GM21717 (cell line): ENCODE measurements around the gene BRD8.
"Not testable (repeated sequence)": the region's sequence is repeated elsewhere in the genome, so short reads cannot be mapped to it uniquely, and the experiment has no call there.

Experiments used
- ATAC-seq: cut with Tn5 transposase; IDR thresholded peaks from one replicate; pipeline ENCODE4 v1.9.1; 2021; ENCODE audit warnings: mild to moderate bottlenecking, moderate library complexity; ENCODE audit not compliant: unreplicated experiment

Gene BRD8

GRCh38 chr5:138178516-138179276 lies at the start of gene BRD8, which contains the start of gene KIF20A:
BRD8 (minus strand) TSS chr5:138178630; CDS start chr5:138178614, 16 bp downstream.
KIF20A (plus strand) TSS chr5:138179112; CDS start chr5:138179681, 569 bp downstream.
- ATAC-seq, result peak; percentile 82

DNA sequence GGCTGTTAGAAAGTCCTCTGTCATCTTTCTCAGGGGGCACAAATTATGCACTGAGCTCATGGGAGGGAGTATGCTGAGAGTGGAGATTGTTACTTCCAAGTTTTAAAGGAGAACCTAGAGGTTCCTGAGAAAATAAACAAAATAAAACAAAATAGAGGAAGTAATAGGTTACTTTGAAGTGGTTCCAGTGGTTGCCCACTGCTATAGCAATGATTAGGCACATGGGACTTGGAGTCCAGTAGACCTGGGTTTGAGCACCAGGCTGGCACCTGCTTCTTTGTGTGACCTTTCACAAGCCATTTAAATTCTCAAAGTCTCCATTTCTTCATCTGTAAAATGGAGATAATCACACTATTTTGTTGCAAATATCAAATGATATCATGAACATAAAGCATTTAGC lies 48.5 kb upstream of the BRD8 start:
- no peak for ATAC-seq

DNA sequence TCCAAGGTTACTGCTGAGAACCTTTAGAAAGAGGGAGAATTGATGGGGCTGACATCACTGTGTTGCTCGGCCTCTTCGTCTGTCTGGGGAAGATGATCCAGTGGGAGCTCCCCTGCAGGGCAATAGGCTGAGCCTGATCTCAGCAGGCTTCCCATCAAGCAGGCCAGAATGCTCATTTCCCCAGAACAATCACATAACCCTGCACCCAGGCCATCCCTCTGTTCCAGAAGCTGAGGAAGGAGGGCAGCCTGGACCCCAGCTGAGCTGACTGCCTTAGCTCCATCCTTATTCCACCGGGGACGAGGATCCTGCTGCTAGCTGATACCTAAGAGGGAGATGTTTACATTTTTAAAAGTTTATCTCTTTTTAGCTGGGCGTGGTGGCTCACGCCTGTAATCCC lies 46.3 kb upstream of the BRD8 start:
- no peak for ATAC-seq

DNA sequence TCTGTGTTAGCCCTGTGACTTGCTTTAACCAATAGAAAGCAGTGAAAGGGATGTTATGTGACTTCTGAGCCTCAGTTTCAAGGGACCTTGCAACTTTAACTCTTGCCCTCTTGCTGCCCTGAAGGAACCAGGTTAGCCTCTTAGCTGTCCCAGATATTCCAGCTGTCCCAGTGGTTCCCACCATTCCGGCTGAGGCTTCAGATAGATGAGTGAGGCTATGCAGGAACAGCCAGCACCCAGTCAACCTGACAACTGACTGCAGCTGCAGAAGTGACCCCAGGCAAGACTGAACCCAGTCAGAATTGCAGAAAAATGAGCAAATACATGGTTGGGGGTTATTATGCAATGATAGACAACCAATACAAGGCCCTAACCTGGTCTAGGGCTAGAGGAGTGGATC lies 45.1 kb upstream of the BRD8 start:
- ATAC-seq, result no peak

DNA sequence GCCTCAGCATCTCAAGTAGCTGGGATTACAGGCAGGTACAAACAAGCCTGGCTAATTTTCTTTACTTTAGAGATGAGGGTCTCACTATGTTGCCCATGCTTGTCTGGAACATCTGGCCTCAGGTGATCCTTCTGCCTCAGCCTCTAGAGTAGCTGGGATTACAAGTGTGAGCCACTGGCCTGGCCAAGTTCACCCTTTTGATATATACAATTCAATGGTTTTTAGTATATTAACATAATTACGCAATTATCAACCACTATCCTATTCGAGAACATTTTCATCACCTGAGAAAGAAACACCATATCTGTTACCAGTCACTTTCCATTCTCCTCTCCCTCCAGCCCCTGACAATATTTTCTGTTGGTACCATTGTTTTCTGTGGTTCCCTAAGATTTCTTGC lies 38.4 kb upstream of the BRD8 start:
- no peak for ATAC-seq

- ATAC-seq, result peak; percentile 94
Observed at GRCh38 chr5:138213161-138214029, 35.0 kb upstream of the BRD8 start, which contains the start of gene CDC23. CDC23 (minus strand) TSS chr5:138213323; CDS start chr5:138213312, 11 bp downstream.

DNA sequence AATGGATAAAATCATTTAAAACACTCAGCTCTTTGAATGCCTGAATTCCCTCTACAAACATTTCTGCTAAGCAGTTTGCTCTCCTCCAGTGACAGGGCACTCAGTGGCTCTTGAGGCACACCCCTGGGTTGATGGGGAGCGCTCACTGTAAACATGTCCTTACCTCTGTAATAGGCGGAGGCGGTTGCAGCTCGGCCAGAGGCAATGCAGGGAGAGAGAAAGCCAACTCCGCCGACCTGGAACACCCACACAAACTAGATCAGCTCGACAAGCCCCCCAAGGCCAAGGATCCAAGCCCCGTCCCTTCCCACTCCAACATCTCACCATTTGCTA lies 34.4 kb upstream of the BRD8 start:
- peak; percentile 22 for ATAC-seq

DNA sequence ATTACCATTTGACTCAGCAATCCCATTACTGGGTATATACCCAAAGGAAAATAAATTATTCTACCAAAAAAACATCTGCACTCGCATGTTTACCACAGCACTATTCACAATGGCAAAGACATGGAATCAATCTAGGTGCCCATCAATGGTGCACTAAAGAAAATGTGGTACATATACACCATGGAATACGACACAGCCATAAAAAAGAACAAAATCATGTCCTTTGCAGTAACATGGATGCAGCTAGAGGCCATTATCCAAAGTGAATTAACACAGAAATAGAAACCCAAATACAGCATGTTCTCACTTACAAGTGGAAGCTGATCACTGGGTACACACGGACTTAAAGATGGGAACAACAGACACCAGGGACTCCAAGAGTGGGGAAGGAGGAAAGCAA lies 32.6 kb upstream of the BRD8 start:
- no peak for ATAC-seq

DNA sequence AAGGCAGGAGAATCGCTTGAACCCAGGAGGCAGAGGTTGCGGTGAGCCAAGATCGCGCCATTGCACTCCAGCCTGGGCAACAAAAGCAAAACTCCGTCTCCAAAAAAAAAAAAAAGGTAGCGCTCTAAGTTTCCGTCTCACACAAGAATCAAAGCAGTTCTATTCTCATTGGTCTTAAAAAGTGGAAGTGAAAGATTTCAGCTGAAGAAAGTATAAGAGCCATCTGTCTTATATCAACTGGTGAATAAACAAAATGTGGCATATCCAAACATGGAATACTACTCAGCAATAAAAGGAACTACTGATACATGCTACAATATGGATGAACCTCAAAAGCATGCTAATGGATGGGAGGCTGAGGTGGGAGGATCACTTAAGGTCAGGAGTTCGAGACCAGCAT lies 15.4 kb upstream of the BRD8 start:
- ATAC-seq, result not testable (repeated sequence)

DNA sequence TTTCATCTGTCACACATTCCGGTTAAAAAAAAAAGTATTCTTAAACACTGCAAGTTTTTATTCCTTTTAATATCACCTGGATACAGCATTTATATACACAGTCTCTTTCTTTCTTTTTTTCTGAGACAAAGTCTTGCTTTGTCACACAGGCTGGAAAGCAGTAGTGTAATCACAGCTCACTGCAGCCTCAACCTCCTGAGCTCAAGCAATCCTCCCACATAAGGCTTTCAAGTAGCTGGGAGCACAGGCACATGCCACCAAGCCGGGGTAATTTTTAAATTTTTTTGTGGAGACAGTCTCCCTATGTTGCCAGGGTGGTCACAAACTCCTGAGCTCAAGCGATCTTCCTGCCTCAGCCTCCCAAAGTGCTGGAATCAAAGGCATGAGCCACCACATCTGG lies 14.4 kb upstream of the BRD8 start:
- ATAC-seq, result no peak

DNA sequence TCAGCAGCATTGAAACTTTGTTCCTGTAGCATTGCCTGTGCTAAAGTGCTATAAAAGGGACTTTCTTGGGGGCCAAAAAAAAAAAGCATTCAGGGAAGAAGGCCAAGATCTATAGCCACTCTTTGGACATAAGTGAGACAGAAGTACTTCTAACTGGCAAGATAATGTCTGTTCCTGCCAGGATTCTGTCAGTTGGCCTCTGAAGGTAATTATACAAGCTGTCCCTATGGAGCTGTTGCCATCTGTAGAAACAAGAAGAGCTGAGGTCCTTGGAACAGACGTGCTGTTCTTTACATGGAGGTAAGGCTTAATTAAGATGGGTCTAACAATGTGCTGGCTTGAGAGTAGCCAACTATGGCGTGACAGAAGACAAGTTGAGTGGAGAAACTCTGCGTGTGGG lies 10.2 kb upstream of the BRD8 start:
- ATAC-seq, result no peak

DNA sequence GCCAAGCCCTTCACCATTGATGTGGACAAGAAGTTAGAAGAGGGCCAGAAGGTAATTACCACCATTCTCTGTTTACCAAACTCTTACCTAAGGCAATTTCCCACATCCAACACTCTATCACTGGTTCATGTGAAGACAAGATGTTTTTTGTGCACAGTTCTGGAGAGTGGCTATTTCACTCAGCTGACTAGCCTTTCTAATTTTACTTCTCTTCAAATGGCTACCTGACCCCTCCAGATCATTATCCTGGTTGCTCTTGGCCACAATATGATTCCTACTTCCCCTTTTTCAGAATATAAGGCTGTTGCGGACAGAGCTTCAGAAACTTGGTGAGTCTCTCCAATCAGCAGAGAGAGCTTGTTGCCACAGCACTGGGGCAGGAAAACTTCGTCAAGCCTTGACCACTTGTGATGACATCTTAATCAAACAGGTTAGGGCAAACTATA lies 7.6 kb upstream of the BRD8 start:
- no peak for ATAC-seq

DNA sequence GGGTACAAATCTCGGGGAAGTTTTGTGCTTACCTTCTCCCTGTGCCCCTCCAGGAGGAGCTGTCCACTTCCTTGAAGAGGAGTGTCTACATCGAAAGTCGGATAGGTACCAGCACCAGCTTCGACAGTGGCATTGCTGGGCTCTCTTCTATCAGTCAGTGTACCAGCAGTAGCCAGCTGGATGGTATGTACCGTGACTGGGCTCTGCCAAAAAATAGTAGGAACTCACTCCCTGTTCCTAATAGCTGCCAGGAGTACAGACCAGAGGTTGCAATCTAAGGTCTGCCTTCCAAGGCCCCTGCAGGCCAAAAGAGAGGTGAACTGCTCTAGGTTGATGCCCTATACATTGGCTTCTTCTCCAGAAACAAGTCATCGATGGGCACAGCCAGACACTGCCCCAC lies 4.4 kb upstream of the BRD8 start:
- no peak for ATAC-seq

DNA sequence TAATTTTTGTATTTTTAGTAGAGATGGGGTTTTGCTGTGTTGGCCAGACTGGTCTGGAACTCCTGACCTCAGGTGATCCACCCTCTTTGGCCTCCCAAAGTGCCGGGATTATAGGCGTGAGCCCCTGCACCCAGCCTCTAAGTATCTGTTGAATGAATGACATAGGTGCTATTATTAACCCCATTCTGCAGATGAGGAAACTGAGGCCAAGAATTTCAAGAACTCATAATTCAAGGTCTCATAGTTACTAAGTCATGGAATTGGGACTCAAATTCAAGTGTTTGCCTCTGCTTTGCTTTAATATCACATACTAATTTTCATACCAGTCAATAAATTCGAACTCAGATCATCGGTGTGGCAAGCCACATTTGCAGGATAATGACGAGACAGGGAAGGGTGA lies 2.4 kb upstream of the BRD8 start:
- ATAC-seq, result no peak

DNA sequence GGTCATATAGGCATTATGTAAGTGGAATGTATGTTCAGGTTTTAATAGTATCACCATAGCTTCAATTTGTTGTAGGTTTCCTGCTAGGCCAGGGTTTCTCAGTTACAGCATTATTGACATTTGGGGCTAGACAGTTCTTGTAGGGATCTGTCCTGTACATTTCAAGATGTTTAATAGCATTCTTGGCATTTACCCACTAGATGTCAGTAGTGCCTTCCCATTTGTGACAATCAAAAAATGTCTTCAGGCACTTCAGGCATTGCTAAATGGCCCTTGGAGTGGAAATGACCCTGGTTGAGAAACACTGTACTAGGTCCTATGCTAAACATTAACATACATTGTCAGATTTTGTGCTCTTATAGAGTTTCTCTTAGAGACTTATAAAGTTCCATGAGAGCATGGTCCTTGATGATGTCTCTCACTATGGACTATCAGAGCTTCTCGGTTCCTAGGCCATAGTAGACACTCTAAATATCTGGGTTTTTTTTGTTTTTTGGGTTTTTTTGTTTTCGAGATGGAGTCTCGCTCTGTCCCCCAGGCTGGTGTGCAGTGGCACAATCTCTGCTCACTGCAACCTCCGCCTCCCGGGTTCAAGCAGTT lies 1.9 kb upstream of the BRD8 start:
- ATAC-seq, result no peak

DNA sequence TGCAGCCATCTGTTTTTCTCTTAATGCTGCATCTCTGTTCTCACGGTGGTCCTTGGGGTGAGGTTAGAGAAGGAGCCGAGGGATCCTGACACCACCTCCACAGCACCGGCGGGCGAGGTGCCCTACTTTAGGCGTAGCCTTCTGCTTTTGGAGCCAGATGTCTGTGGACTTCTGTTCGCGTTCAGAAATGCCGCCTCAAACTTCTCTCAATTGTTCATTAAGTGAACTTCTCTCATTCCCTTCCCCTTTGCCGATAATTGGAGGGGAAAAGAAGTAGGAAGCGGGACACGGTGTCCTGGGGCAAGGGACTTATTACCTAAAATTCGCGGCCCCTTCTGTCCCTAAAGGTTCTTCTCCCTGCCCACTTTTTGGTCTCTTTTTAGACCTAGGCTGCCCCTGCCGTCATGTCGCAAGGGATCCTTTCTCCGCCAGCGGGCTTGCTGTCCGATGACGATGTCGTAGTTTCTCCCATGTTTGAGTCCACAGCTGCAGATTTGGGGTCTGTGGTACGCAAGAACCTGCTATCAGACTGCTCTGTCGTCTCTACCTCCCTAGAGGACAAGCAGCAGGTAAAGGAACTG lies 937 bp upstream of the BRD8 start:
- ATAC-seq, result no peak

GRCh38 chr5:138177941-138178515 lies 402 bp downstream of the BRD8 start:
- ATAC-seq, result no peak

DNA sequence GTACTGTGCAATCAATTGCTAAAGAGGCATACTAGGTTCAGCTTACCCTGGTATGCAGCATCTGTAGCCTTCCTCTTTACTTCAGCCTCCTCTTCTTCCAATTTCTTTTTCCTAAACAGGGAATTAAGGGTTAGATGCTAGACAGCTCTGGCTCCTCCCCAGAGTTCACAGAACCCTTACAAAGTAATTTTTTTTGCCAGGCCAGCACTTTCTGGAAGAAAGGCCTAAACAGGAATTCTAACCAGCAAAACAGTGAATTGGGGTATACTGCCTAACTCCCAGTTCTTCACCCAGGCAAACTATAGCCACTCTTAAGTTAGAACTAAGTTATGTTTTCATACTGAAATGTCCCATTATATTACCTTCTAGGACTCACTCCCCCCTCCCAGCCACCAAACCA lies 8.1 kb downstream of the BRD8 start:
- ATAC-seq, result no peak

DNA sequence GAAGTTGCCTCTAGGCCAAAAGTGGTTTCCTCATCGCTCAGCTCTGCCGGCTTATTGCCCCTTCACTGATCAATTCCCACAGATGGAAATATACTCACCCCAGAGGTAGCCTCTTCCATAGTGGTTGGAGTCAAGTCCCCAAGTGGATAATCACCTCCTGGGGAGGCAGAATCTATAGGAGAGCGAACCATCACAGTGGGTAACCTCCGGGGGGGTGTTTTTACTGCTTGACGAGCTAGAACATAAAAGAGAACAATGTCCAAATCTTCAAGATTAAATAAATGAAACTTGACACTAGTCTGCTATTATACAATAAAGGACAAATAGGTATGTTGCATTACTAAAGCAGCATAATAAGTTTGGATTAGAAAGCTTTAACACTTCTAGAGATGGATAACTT lies 9.3 kb downstream of the BRD8 start:
- ATAC-seq, result no peak

DNA sequence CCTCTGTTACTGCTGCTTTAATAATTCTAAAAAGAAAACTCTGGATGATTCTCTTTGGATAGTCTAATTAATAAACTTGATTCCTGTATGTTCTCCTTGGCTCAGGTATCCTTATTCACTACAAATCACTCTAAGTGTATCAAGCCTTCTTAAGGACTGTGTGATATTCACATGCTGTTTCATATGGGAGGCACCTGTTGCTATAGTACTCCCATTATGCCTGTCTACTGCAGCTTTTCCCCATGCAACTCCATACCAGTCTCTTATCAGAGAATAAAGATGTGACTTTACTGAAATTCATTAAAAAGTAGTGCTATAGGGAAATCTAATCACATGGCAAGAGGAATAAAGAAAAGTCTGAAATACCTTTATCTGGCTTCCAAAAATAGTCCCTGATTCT lies 14.7 kb downstream of the BRD8 start:
- no peak for ATAC-seq

DNA sequence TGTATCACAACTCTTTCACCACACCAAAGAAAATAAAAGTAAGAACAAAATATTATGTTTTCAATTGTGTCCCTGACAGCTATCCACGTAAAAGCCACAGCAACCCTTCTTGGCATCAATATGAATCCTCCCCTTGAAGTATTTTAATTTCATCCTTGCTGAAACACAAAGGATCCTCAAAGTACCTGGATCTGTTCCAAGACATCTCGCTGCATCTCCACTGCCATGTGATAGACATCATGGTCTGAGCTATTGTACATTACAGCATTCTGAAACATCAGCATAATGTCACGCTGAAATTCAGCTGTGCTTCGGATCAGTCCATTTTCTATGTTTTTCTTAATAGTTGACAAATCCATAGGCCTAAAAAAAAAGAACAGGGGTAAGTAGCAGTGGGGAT lies 17.7 kb downstream of the BRD8 start:
- no peak for ATAC-seq
